HG02798 (cell line): ENCODE data around the gene DRG1.
"Not testable (repeated sequence)": the region's sequence is repeated elsewhere in the genome, so short reads cannot be mapped to it uniquely, and the experiment has no call there.

Experiments
- ATAC-seq: cut with Tn5 transposase; IDR thresholded peaks from one replicate; pipeline ENCODE4 v1.9.1; 2021; ENCODE audit warnings: mild to moderate bottlenecking; ENCODE audit not compliant: unreplicated experiment, poor library complexity

The DRG1 gene, protein sequence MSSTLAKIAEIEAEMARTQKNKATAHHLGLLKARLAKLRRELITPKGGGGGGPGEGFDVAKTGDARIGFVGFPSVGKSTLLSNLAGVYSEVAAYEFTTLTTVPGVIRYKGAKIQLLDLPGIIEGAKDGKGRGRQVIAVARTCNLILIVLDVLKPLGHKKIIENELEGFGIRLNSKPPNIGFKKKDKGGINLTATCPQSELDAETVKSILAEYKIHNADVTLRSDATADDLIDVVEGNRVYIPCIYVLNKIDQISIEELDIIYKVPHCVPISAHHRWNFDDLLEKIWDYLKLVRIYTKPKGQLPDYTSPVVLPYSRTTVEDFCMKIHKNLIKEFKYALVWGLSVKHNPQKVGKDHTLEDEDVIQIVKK

DNA sequence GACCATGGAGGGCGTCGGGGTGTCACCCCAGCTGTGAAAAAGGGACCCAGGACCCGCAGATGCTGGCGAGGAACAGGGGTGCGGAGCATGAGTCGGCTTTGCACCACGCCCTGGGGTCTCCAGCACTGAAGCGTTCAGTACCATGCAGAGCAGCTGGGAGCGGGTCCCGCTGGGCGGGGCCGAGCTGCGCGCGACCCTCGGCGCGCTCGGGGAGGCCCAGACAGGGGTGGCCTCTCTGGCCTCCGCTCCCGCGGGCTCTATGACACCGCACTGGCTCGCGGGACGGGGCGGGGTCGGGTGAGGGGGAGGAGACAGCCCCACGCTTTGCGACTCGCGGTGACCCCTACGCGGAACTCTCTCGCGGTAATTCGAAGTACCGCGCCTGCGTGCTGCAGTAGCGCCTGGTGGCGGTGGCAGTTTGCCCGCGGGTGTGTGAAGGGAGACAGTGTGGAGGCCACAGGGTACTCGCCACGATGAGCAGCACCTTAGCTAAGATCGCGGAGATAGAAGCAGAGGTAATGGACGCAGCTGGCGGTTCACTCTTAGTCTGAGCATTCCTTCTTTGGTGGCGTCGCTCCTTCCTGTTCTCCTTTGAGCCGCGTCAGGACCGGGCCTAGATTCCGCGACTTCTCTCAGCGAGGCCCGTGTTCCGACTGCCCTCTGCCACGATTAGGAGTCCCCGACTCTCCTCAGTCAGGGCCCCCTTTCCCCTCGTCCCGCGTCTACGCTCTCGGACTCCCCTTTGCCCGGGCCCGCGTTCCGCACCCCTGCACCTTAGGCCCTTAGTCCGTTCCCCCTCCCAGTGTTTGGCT lies at the start of gene DRG1:
Gene DRG1, plus strand, starts transcription at position 394 of the 812 bp plus-strand sequence. Its CDS starts 80 bp downstream, at position 474.
- ATAC-seq, result peak; percentile 99

DNA sequence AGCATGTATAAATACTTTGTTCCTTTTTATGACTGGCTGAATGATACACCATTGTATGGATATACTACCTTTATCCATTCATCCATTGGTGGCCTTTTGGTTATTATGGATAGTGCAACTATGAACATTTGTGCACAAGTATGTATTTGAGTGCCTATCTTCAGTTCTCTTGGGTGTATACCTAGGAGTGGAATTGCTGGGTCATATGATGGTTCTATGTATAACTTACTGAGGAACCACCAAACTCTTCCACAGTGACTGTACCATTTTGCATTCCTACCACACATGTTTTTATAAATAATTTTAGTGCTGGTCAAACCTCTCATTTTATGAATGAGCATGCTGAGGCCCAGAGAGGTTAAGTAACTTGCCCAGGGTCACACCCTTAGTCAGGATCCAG lies 49.4 kb upstream of the DRG1 start:
- no peak for ATAC-seq

DNA sequence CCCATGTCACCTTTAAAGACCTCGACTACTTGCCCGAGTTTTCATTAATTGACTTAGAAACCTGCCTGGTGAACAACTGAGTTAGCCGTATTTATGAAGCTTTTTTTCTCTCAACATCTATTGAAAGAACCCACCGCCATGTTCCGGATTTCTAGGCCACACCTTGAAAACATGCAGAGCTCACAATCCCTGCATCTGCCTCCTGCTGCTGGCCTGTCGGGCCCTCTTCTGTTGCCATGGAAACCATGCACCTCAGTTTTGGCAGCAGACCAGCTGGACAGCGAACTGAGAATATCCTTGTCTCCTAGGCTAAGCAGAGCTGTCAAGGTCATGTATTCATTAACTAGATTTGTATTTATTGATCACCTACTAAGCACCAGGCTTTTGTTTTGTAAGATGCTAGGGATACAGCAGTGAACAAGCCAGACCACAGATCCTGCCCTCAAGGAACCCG lies 49.0 kb upstream of the DRG1 start:
- no peak for ATAC-seq

DNA sequence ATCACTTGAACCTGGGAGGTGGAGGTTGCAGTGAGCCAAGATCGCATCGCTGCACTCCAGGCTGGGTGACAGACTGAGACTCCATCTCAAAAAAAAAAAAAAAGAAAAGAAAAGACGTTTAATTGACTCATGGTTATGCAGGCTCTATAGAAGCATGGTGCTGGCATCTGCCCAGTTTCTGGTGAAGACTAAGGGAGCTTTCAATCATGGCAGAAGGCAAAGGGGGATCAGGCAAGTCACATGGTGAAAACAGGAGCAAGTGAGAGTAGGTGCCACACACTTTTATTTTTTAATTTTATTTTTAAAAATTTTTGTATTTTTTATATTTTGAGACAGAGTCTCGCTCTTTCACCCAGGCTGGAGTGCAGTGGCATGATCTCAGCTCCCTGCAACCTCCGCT lies 44.9 kb upstream of the DRG1 start:
- no peak for ATAC-seq

DNA sequence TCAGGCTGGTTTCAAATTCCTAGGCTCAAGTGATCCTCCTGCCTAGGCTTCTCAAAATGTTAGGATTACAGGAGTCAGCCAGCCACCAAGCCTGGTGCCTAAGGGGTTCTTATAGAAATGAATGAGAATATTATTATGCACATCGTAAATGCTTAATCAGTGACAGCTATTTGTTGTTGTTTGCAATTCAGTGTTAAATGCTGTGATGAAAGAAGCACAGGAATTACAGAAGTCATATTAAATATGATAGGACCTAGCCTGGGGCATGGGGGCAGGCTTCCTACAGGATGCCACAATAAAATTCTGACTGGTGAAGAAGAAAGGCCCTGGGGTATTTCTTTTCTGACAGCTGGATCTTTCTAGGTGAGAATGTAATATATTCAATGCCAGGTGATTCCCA lies 39.4 kb upstream of the DRG1 start:
- ATAC-seq, result no peak

DNA sequence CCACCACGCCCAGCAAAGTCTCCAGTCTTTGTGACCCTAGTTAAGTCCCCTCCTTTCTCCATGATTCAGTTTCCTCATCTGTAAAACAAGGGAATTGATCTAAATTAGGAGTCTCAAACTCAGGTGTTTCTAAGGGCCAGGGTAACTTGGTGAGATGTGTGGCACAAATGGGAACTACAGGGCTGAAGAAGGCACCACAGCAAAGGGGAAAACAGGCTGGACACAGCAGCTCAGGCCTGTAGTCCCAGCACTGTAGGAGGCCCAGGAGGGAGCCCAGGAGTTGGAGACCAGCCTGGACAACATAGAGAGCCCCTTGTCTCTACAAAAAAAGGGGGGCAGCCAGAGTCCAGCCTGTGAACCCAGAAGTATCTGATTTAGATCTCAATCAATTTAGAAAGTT lies 37.7 kb upstream of the DRG1 start:
- no peak for ATAC-seq

DNA sequence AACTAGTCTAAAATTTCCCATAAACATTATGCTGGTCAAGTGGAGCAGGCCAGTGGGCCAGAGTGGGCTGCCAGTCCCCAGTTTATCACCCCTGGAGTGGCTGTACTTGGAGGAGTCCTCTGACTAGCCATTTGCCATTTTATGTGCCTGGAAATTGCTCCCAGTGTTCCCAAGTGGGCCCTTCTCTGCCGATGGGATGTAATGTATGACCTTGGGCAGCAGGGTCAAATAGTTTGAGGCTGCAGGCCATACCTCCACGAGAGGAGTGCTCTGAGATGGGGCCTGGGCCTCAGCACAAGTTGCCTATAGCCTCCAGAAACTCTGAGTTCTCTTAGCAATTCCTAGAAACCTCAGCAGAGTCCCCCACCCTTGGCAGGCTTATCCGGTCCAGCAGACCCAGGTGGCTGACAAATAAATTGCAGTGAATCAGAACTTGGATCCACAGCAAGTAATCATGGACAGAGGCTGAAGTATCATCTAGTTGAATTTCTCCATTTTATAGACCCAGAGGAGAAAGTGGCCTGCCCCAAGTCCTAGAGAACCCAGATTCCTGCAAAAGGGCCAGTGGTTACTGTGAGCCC lies 35.4 kb upstream of the DRG1 start:
- no peak for ATAC-seq

DNA sequence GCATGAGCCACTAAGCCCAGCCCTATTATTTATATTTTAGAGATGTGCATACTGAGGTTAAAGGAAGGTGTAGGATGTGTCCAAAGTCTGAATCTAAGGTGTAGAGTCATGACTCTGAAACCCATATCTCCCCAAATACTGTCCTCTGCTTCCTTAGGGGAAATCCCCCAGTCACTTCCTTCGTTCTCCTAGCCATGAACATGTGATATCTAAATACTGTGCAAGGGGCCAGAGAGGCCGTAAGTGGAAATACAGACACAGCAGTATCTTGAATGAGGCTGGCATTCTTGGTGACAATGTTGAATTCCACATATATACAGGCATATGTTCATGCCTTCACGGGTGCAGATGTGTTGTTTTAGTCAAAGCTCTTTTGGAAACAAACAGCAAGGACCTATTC lies 32.0 kb upstream of the DRG1 start:
- ATAC-seq, result no peak

DNA sequence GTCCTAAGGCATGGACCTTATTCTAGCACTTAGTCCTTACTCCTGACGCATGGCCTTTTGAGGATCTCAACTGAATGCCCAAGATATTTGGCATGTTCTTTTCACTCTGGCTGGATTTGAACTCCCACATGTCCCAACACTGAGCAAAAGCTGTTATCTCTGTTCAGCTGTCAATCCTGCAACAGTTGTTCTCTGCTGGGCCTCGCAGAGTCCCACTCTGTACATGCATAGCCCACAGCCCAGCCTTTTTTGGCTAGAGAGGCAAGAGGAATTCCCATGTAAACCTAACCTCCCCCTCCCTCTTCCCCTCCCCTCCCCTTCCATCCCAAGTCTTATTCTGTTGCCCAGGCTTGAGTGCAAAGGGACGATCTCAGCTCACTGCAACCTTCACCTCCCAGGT lies 21.8 kb upstream of the DRG1 start:
- no peak for ATAC-seq

DNA sequence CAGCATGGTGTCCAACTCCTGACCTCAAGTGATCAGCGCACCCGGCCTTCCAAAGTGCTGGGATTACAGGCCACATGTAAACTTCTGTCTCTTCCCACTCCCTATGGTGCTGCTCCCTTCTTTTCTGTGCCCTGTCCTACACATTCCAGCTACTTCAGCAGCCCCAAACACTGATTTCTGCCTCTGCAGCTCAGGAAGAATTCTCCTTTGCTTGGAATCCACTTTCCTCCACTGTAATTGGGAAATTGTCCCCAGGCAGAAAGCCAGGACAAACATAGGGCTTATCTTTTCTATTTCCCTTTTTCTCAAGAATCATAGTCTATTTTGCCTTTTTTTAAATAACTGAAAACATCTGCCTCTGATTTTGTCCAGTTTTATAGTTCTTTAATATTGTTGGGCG lies 21.3 kb upstream of the DRG1 start:
- ATAC-seq, result no peak

DNA sequence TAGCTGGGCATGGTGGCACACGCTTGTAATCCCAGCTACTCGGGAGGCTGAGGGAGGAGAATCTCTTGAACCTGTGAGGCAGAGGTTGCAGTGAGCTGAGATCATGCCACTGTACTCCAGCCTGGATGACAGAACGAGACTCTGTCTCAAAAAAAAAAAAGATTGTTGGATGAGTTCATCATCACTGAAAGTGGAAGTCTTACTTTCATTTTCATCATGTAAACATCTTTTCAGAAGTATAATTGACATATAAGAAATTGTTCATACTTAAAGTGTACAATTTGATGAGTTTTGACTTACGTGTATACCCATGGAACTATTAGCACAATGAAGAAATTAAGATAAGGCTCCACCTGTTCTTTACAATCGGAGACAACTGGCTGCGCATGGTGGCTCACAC lies 20.8 kb upstream of the DRG1 start:
- not testable (repeated sequence) for ATAC-seq

DNA sequence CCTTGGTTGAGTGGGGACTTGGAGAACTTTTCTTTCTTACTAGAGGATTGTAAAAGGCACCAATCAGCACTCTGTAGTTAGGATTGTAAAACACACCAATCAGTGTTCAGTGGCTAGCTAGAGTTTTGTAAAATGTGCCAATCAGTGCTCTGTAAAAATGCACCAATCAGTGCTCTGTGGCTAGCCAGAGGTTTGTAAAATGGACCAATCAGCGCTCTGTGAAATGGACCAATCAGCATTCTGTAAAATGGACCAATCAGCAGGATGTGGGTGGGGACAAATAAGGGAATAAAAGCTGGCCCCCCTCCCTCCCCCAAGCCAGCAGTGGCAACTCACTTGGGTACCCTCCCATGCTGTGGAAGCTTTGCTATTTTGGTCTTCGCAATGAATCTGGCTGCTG lies 5.5 kb upstream of the DRG1 start:
- no peak for ATAC-seq

DNA sequence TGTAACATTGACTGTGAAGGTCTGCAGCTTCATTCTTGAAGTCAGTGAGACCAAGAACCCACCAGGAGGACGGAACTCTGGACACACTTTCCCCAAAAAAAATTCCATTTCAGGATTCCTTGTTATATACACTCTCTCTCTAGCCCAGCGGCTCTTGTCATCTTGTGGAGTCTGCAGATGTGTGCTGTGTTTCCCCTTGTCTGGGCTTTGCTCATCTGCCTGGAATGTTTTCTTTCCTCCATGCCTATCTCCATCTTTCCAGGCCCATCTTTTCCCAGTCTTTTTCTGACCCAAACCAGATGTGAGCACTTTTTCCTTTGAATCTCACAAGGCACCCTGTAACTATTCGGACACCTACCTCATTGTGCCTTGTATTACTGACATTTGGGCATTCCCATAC lies 5.1 kb upstream of the DRG1 start:
- no peak for ATAC-seq

DNA sequence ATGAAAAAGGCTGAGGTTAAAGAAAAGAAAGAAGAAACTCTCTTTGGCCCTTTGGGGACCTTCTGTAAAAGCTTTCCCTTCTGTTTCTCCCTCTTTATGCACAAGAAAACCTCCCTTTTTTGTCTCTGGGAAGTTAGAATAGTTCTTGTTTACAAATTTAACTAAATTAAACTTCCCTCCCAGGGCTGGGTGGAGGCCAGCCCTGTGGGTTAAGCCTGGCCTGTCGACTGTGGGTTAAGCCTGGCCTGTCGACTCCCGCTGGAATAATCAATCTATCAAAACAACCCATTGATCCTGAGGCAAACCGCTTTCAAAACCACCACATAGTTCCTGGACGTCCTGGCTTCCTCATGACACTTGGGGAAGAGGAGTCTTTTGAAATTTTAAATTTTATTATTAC lies 1.2 kb upstream of the DRG1 start:
- ATAC-seq, result no peak

DNA sequence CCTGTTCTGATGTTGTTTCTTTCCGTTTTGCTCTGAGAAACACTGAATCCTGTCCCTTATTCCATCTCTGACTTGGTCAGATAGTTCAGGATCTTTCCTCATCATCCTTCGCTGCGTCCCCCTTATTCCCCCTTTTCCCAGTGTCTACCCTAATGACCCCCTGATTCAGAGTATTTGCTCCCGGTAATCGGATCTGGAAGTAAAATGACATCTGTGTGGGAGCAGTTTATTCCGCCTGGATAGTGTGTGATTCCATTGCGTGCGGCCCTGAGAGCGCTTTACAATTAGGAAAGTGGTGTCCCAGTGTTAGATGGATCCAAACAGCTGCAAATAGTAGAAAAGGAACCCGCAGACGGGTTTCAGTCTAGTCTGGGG lies 606 bp downstream of the DRG1 start:
- ATAC-seq, result no peak

DNA sequence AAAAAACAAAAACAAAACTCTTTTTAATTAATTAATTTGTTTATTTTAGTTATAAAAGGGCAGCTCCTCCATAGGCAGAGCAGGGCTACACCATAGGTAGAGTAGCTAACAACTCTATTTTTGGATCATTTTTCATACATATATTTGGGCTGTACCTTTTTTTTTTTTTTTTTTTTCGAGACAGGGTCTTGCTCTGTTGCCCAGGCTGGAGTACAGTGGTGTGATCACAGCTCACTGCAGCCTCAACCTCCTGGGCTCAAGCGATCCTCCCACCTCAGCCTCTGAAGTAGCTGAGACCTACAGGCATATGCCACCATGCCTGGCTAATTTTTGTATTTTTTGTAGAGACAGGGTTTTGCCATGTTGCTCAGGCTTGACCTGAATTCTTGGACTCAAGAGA lies 2.9 kb downstream of the DRG1 start:
- not testable (repeated sequence) for ATAC-seq

DNA sequence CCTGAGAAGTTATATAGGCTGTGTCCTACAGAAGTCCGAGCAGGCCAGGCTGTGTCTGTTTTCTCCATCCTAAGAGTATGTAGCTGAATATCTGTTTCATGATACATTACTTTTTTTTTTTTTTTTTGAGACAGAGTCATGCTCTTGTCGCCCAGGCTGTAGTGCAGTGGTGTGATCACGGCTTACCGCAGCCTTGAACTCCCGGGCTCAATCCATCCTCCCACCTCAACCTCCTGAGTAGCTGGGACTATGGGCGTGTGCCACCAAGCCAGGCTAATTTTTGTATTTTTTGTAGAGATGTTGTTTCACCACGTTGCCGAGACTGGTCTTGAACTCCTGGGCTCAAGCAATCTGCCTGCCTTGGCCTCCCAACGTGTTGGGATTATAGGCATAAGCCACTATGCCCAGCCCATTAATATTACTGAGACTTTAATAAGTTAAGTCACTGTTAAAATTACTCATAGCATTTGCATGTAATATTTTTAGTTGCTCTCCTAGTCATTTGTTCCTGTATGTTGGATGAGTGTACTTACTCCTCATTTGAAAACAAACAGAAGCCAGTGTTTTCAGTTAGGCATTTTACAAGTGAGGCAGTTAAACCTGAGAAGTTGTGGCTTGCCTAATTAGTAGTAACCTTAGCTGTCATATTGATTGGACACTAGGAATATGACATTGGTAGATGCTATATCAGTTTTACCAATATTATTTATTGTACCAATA lies 26.1 kb downstream of the DRG1 start:
- no peak for ATAC-seq

DNA sequence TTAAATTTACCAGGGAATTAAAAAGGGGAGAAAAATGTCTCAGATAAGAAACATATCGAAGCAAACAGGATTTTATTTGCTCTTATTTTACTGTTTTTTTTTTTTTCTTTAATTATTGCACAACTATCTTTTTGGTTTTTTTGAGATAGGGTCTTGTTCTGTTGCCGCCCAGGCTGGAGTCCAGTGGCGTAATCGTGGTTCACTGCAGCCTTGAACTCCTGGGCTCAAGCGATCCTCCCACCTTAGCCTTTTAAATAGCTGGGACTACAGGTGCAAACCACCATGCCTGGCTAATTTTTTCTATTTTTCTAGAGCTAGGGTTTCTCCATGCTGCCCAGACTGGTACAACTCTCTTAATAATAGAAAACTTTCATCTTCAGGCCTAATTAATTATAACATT lies 32.5 kb downstream of the DRG1 start:
- ATAC-seq, result no peak

DNA sequence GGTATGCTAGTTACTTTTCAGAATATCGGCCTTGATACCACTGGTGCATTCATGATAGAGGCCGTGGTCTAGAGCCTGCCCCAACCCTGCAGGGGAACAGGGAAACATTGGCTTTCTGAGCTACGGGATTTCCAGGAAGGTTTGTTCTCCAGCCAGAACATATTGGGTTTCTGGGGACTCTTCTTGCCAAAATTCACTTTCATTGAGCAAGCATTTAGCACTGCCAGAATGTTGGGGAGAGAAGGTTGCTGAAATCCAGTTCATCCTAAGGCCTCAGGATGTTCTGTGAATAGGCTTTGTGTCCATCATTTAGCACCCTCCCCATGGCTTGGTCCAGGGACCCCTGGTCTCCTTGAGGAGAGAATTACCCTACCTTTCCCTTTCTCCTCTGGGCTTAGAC lies 36.7 kb downstream of the DRG1 start:
- no peak for ATAC-seq

DNA sequence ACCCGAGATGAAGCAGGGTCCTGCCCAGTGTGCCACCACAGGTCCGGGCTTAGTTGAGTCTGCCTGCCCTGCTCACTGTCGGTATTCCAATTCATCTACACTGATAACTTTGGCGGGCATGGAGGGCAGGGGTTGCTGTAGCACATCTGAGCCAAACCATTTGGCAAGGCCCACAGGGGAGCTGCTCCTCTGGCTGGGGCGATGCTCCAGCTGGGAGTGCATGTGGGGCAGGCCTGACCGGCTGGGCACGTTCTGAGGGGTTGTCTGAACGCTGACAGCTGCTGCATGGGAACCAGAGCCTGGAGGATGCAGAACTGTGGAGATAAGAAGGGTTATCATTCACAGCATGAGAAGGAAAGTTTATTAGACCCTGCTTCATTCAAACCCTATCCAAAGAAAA lies 40.4 kb downstream of the DRG1 start:
- no peak for ATAC-seq

DNA sequence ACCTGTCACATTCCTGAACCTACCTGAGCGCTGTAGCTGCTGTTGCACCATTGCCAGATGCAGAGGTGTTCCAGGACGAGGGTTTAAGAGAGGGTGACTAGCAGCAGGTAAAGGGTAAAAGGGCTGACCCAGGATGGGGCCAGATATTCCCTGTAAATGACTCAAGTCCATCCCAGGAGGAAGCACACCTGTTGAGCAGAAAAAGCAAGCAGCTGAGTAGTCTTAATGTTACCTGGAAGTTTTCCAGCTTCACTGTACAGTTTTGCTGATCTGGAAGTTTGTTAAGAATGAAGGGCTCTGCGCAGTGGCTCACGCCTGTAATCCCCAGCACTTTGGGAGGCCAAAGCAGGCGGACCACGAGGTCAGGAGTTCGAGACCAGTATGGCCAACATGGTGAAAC lies 41.3 kb downstream of the DRG1 start:
- ATAC-seq, result no peak
